Endothelial cell of umbilical vein (primary cell): ENCODE measurements around the gene RBM5. TPM values are rescaled to one million over a fixed set of nuclear protein-coding genes. Genes with fewer than 3 reads are reported as not detected.

Experiments
- BruUV-seq: library from RNA; stranded (reverse); fragments of 400-500 nt; replicated peaks from 2 replicates; lab custom pipeline; 2021; lab: Mats Ljungman, UMichigan
- CTCF ChIA-PET: fragments of 300-600, 350-600 bp; sonication (Branson Sonifier 250); formaldehyde crosslinking; loops from one replicate; lab custom pipeline; 2021; ENCODE audit warnings: antibody characterized with exemption, inconsistent platforms; lab: Charles Lee
- POLR2A ChIA-PET: fragments of 300-600, 350-600 bp; sonication (Branson Sonifier 250); formaldehyde crosslinking; loops from one replicate; lab custom pipeline; 2021; ENCODE audit warnings: antibody characterized with exemption, inconsistent platforms; lab: Charles Lee
- DNase-seq: peaks from one replicate; pipeline ENCODE4 v3.0.0-alpha.2; 2011; ENCODE audit warnings: low read depth, low spot score
- FAIRE-seq: peaks from 2 replicates; lab custom pipeline; 2011; peaks lifted over from hg19 to GRCh38; lab: Jason Lieb, UNC
- H2AFZ ChIP-seq: 2 replicates; pipeline ENCODE4 v1.6.0; 2012; ENCODE audit warnings: low read depth, low read length, control low read depth, inconsistent platforms
- H3K27ac ChIP-seq: 2 replicates; pipeline ENCODE4 v1.5.1; 2011; ENCODE audit warnings: low read depth, mild to moderate bottlenecking, control low read depth, low read length, moderate library complexity; ENCODE audit not compliant: insufficient read depth
- H3K27me3 ChIP-seq, 2 experiments: 2 replicates each; pipeline versions ENCODE4 v1.6.0 to v1.6.1; 2011; ENCODE audit warnings: low read length in 2 of 2, mixed read lengths in 1 of 2; ENCODE audit not compliant: control insufficient read depth in 2 of 2, insufficient read depth in 2 of 2
- H3K36me3 ChIP-seq, 2 experiments: 2 replicates in 1 of 2; 3 replicates in 1 of 2; pipeline ENCODE4 v1.5.1; 2011; ENCODE audit warnings: low read length in 2 of 2, mild to moderate bottlenecking in 1 of 2, moderate library complexity in 1 of 2; ENCODE audit not compliant: control insufficient read depth in 2 of 2, insufficient read depth in 2 of 2; ENCODE audit errors: extremely low read depth in 1 of 2
- H3K4me1 ChIP-seq: 3 replicates; pipeline ENCODE4 v1.5.1; 2011; ENCODE audit warnings: mild to moderate bottlenecking, low read length; ENCODE audit not compliant: control insufficient read depth, insufficient read depth; ENCODE audit errors: extremely low read depth
- H3K4me2 ChIP-seq: 2 replicates; pipeline ENCODE4 v1.6.1; 2011; ENCODE audit warnings: low read length, control low read depth, mixed read lengths; ENCODE audit not compliant: insufficient read depth
- H3K4me3 ChIP-seq, 3 experiments: fragments of 200-600 bp in 1 of 3; sonication (generic), shearing (Covaris generic) in 1 of 3; replicated peaks in 1 of 3; 2 replicates each; pipeline ENCODE4 v1.5.1; 2011 to 2016; ENCODE audit warnings: control low read depth in 3 of 3, low read length in 3 of 3, mild to moderate bottlenecking in 2 of 3, inconsistent platforms in 1 of 3, low read depth in 1 of 3, moderate library complexity in 1 of 3; ENCODE audit not compliant: insufficient read depth in 1 of 3
- H3K79me2 ChIP-seq: 2 replicates; pipeline ENCODE4 v1.6.0; 2012; ENCODE audit warnings: low read length, inconsistent platforms; ENCODE audit not compliant: control insufficient read depth, insufficient read depth
- H3K9ac ChIP-seq: replicated peaks from 2 replicates; pipeline ENCODE3; 2011; ENCODE audit warnings: low read length, control low read depth; ENCODE audit not compliant: insufficient read depth; ENCODE audit errors: extremely low read depth
- H3K9me1 ChIP-seq: replicated peaks from 3 replicates; pipeline ENCODE4 v1.6.0; 2011; ENCODE audit warnings: mild to moderate bottlenecking, low read length; ENCODE audit not compliant: control insufficient read depth, insufficient read depth; ENCODE audit errors: extremely low read depth
- H3K9me3 ChIP-seq: replicated peaks from 2 replicates; pipeline ENCODE4 v1.5.1; 2012; ENCODE audit warnings: low read length, inconsistent platforms; ENCODE audit not compliant: control insufficient read depth, insufficient read depth
- H4K20me1 ChIP-seq: replicated peaks from 2 replicates; pipeline ENCODE3; 2011; ENCODE audit warnings: mild to moderate bottlenecking, low read length; ENCODE audit not compliant: control insufficient read depth, insufficient read depth; ENCODE audit errors: extremely low read depth
- CTCF ChIP-seq, 2 donors: IDR thresholded peaks; 1 replicate in 1 of 2; 2 replicates in 1 of 2; pipeline ENCODE4 v1.5.1; 2011; ENCODE audit warnings: low read length in 2 of 2, mild to moderate bottlenecking in 2 of 2, moderate library complexity in 2 of 2, control low read depth in 1 of 2, inconsistent platforms in 1 of 2, low read depth in 1 of 2; ENCODE audit not compliant: insufficient read depth in 1 of 2; ENCODE audit errors: extremely low read depth in 1 of 2
- POLR2AphosphoS5 ChIP-seq: IDR thresholded peaks from 2 replicates; pipeline ENCODE4 v1.6.1; 2012; ENCODE audit warnings: low read depth, mild to moderate bottlenecking, control low read depth, low read length, moderate library complexity; ENCODE audit not compliant: insufficient read depth
- dilution Hi-C: fragments of 300-500 bp; cut with MboI; formaldehyde crosslinking; loops from one replicate; pipeline ENCODE4 v1.15.0; 2019; ENCODE audit warnings: low sequenced_read_pairs; ENCODE audit not compliant: extremely low pct_ligation_motif_present
- intact Hi-C: fragments of 100-400 bp; cut with micrococcal nuclease; formaldehyde crosslinking; loops from one replicate; pipeline ENCODE4 v1.10.0; 2022
- polyA plus RNA-seq, 4 experiments: library from polyadenylated mRNA; depleted of rRNA in 3 of 4; stranded (reverse) in 3 of 4; unstranded in 1 of 4; fragments of >200 nt; gene quantifications; 2 replicates each; pipeline versions ENCODE4 v1.2.1 to v1.2.3, GENCODE V29; 2011 to 2012; ENCODE audit warnings: missing spikeins in 1 of 4
- total RNA-seq: library from RNA; stranded (reverse); gene quantifications from 2 replicates; pipeline ENCODE4 v1.2.3, GENCODE V29; 2021

The RBM5 gene
- total and polyA plus RNA-seq, 2 donors (not counting 3 experiments of a cell fraction or from before 2014, with no cell fraction given): 190 to 218 TPM

GRCh38 chr3:50155891-50156290 lies 67.2 kb downstream of the RBM5 start:
- Histone ChIP-seq H4K20me1 (no peaks in the 10 kb centered on the region), H3K36me3 (no peaks in the 10 kb centered on the region), H3K9me3 (no peaks in the 10 kb centered on the region), H3K79me2 (peaks cover 47% of the 10 kb centered on the region), H3K4me2 (peak overlapping the region; percentile 78), H3K9me1 (no peaks in the 10 kb centered on the region), H2AFZ (no peak overlapping the region), H3K27ac (peak overlapping the region; percentile 40), H3K27me3 (no peaks in the 10 kb centered on the region), H3K4me3 (peak overlapping the region; percentile 29 to 77 (median 77)), H3K4me1 (peaks cover 59% of the 10 kb centered on the region), H3K9ac (peak overlapping the region; percentile 39)
- POLR2A ChIA-PET: interaction anchor here (1.2 to 1.7 kb wide), 2 partner anchors 9 to 80 kb away, joined by 3 to 10 read pairs; no protein-coding TSS in a partner anchor
- peak; percentile 2 for TF ChIP-seq POLR2AphosphoS5
- no peak for TF ChIP-seq CTCF (IDR thresholded peaks at IDR 0.05; ENCODE audit: extremely low read depth in 1 of 2, insufficient read depth in 1 of 2, low read depth in 1 of 2, low read length in 2 of 2)
- dilution Hi-C loops: no loop called here
- DNase-seq: peak; percentile 42
- BruUV-seq: no TSS peak
- intact Hi-C loops: loop anchor here (1.0 to 5.0 kb wide), 2 partner anchors 33 to 81 kb away; partner anchors contain the start of gene GNAI2
- CTCF ChIA-PET: interaction anchor here (0.9 to 3.6 kb wide), 10 partner anchors 9 to 71 kb away, joined by 3 to 36 read pairs (median 4); partner anchors contain the start of gene GNAT1
- peak; percentile 71 for FAIRE-seq
